HepG2 (cell line): ENCODE results near the gene TRIO. TPM values are rescaled to one million over a fixed set of nuclear protein-coding genes. Genes with fewer than 3 reads are reported as not detected.

Experiments used
- ATAC-seq: fragments of 200-7000 bp; cut with Tn5 transposase; 3 replicates; pipeline ENCODE4 v1.9.1; 2020; ENCODE audit warnings: mild to moderate bottlenecking, moderate library complexity
- BruUV-seq: library from RNA; stranded (reverse); fragments of 400-500 nt; replicated peaks from 2 replicates; lab custom pipeline; 2021; lab: Mats Ljungman, UMichigan
- CTCF ChIA-PET: fragments of 300-600 bp; formaldehyde crosslinking; extraction: SDS; loops from one replicate; lab custom pipeline; 2021; ENCODE audit warnings: low total read pairs, inconsistent platforms, low intra/inter-chr PET ratio; lab: Yijun Ruan, JAX
- POLR2A ChIA-PET: fragments of 350-600 bp; sonication (Branson Sonifier 250); formaldehyde crosslinking; loops from one replicate; lab custom pipeline; 2020; ENCODE audit warnings: antibody characterized with exemption, inconsistent platforms; lab: Yijun Ruan, JAX
- DNase-seq: peaks from one replicate; pipeline ENCODE4 v3.0.0-alpha.2; 2015; ENCODE audit warnings: low spot score
- FAIRE-seq: peaks from 3 replicates; lab custom pipeline; 2011; peaks lifted over from hg19 to GRCh38; lab: Jason Lieb, UNC
- H2AFZ ChIP-seq: one replicate; pipeline ENCODE4 v1.6.1; 2011; ENCODE audit warnings: low read length, inconsistent platforms
- H3K27ac ChIP-seq: fragments of 300-600 bp; 3 replicates; pipeline ENCODE4 v1.8.0; 2011; ENCODE audit warnings: mixed run types, mild to moderate bottlenecking, mixed read lengths, low read length, inconsistent platforms; ENCODE audit not compliant: insufficient read depth; ENCODE audit errors: extremely low read length
- H3K27me3 ChIP-seq, 2 experiments: fragments of 200-600 bp in 1 of 2; 2 replicates in 1 of 2; 3 replicates in 1 of 2; pipeline versions ENCODE4 v1.6.0 to v1.8.0; 2011; ENCODE audit warnings: low read length in 2 of 2, mild to moderate bottlenecking in 2 of 2, moderate library complexity in 2 of 2, inconsistent platforms in 1 of 2; ENCODE audit not compliant: insufficient read depth in 2 of 2, control insufficient read depth in 1 of 2
- H3K36me3 ChIP-seq, 2 experiments: fragments of 200-600 bp in 1 of 2; replicated peaks in 1 of 2; 2 replicates in 1 of 2; 3 replicates in 1 of 2; pipeline versions ENCODE4 v1.5.1 to v1.8.0; 2011; ENCODE audit warnings: low read length in 2 of 2, inconsistent platforms in 1 of 2; ENCODE audit not compliant: insufficient read depth in 2 of 2, control insufficient read depth in 1 of 2
- H3K4me1 ChIP-seq: 2 replicates; pipeline ENCODE4 v1.5.1; 2012; ENCODE audit warnings: low read length, inconsistent platforms; ENCODE audit not compliant: insufficient read depth
- H3K4me2 ChIP-seq: 2 replicates; pipeline ENCODE4 v1.6.0; 2011; ENCODE audit warnings: low read depth, low read length, inconsistent platforms
- H3K4me3 ChIP-seq, 3 experiments: fragments of 200-600 bp in 1 of 3; sonication (generic), shearing (Covaris generic) in 1 of 3; replicated peaks in 1 of 3; 2 replicates each; pipeline ENCODE4 v1.5.1; 2011 to 2016; ENCODE audit warnings: low read length in 3 of 3, inconsistent platforms in 2 of 3, low read depth in 2 of 3, mild to moderate bottlenecking in 2 of 3, control low read depth in 1 of 3, mixed read lengths in 1 of 3; ENCODE audit not compliant: insufficient read depth in 1 of 3
- H3K79me2 ChIP-seq: one replicate; pipeline ENCODE4 v1.6.1; 2011; ENCODE audit warnings: low read length, inconsistent platforms; ENCODE audit not compliant: insufficient read depth
- H3K9ac ChIP-seq: 2 replicates; pipeline ENCODE4 v1.6.0; 2011; ENCODE audit warnings: mild to moderate bottlenecking, low read depth, low read length, inconsistent platforms; ENCODE audit not compliant: insufficient read depth
- H3K9me3 ChIP-seq: 2 replicates; pipeline ENCODE4 v1.5.1; 2012; ENCODE audit warnings: mild to moderate bottlenecking, low read length
- H4K20me1 ChIP-seq: 2 replicates; pipeline ENCODE4 v1.6.0; 2011; ENCODE audit warnings: inconsistent platforms, mild to moderate bottlenecking, low read length, moderate library complexity; ENCODE audit not compliant: insufficient read depth
- ATF7-NPFF ChIP-seq: sonication (generic); formaldehyde crosslinking; IDR thresholded peaks from 2 replicates; pipeline ENCODE4 v1.8.1; 2023; ENCODE audit warnings: mild to moderate bottlenecking, low read depth, missing genetic modification reagents, moderate library complexity
- ATM ChIP-seq: fragments of 450-650 bp; IDR thresholded peaks from 2 replicates; pipeline ENCODE4 v1.7.1; 2017; ENCODE audit warnings: mild to moderate bottlenecking, borderline replicate concordance
- CENPT ChIP-seq: sonication (generic); formaldehyde crosslinking; IDR thresholded peaks from 2 replicates; pipeline ENCODE4 v1.8.0; 2022; ENCODE audit warnings: low read depth, mild to moderate bottlenecking, moderate library complexity, missing genetic modification reagents
- ISX ChIP-seq: sonication (generic); formaldehyde crosslinking; conservative IDR thresholded peaks from 2 replicates; pipeline ENCODE4 v1.5.0; 2020; ENCODE audit warnings: missing genetic modification reagents
- MTERF4 ChIP-seq: sonication (generic); formaldehyde crosslinking; IDR thresholded peaks from 2 replicates; pipeline ENCODE4 v1.8.0; 2023; ENCODE audit warnings: mild to moderate bottlenecking, missing genetic modification reagents
- NFAT5 ChIP-seq: sonication (generic); formaldehyde crosslinking; IDR thresholded peaks from 2 replicates; pipeline ENCODE4 v1.4.0; 2020; ENCODE audit warnings: missing genetic modification reagents
- PCBP1 ChIP-seq: fragments of 200-400 bp; formaldehyde crosslinking; IDR thresholded peaks from 2 replicates; pipeline ENCODE4 v1.6.1; 2017; ENCODE audit warnings: mild to moderate bottlenecking, low read depth, low read length, borderline replicate concordance
- SP140L ChIP-seq: sonication (generic); formaldehyde crosslinking; IDR thresholded peaks from 2 replicates; pipeline ENCODE4 v1.4.0; 2020; ENCODE audit warnings: missing genetic modification reagents, borderline replicate concordance
- ZKSCAN5 ChIP-seq: sonication (generic); formaldehyde crosslinking; IDR thresholded peaks from 2 replicates; pipeline ENCODE4 v1.5.1; 2020; ENCODE audit warnings: mild to moderate bottlenecking, missing genetic modification reagents
- ZNF10 ChIP-seq: sonication (generic); formaldehyde crosslinking; IDR thresholded peaks from 2 replicates; pipeline ENCODE4 v1.4.0; 2020; ENCODE audit warnings: mild to moderate bottlenecking, low read depth, missing genetic modification reagents, borderline replicate concordance
- ZNF12 ChIP-seq: sonication (generic); formaldehyde crosslinking; IDR thresholded peaks from 2 replicates; pipeline ENCODE4 v1.5.0; 2020; ENCODE audit warnings: missing genetic modification reagents
- ZNF333 ChIP-seq: sonication (generic); formaldehyde crosslinking; IDR thresholded peaks from 2 replicates; pipeline ENCODE4 v1.4.0; 2020; ENCODE audit warnings: mild to moderate bottlenecking, missing genetic modification reagents, borderline replicate concordance
- ZNF382 ChIP-seq: sonication (generic); formaldehyde crosslinking; IDR thresholded peaks from 2 replicates; pipeline ENCODE4 v1.5.0; 2020; ENCODE audit warnings: missing genetic modification reagents, mild to moderate bottlenecking, borderline replicate concordance
- ZNF75D ChIP-seq: sonication (generic); formaldehyde crosslinking; IDR thresholded peaks from 2 replicates; pipeline ENCODE4 v1.8.1; 2023; ENCODE audit warnings: missing genetic modification reagents, mild to moderate bottlenecking, borderline replicate concordance
- ZNF790 ChIP-seq: sonication (generic); formaldehyde crosslinking; IDR thresholded peaks from 2 replicates; pipeline ENCODE4 v1.8.0; 2022; ENCODE audit warnings: missing genetic modification reagents, mild to moderate bottlenecking, borderline replicate concordance
- WGBS: methylation state at CpG from one replicate; pipeline ENCODE4 v1.1.6; 2017; ENCODE audit warnings: low lambda C conversion rate; 5-methylcytosine and 5-hydroxymethylcytosine counted together
- in situ Hi-C: cut with HindIII; loops from 2 replicates; pipeline ENCODE4 v1.10.0; 2017; ENCODE audit warnings: low pct_unique_long_range_greater_than_20kb; ENCODE audit not compliant: extremely low pct_ligation_motif_present
- intact Hi-C: fragments of 100-400 bp; cut with micrococcal nuclease; formaldehyde crosslinking; loops from one replicate; pipeline ENCODE4 v1.10.0; 2022; ENCODE audit not compliant: unreplicated experiment
- polyA plus RNA-seq, 8 experiments: library from polyadenylated mRNA; depleted of rRNA in 3 of 8; stranded (reverse) in 7 of 8; unstranded in 1 of 8; fragments of >200 nt; fragmentation: Illumina TruSeq in 4 of 8; extraction: Trizol in 4 of 8; gene quantifications; 2 replicates each; pipeline versions ENCODE4 v1.2.1 to v1.2.3, GENCODE V29; 2011 to 2016; ENCODE audit warnings: low read depth in 4 of 8, missing spikeins in 1 of 8, mixed read lengths in 1 of 8; ENCODE audit not compliant: insufficient read depth in 1 of 8
- total RNA-seq, 5 experiments: library from RNA; depleted of rRNA; stranded (reverse); fragments of >200 nt; fragmentation: Illumina TruSeq; extraction: Trizol; gene quantifications; 2 replicates each; pipeline ENCODE4 v1.2.3, GENCODE V29; 2016; ENCODE audit warnings: low read depth in 1 of 5

The TRIO gene
- total and polyA plus RNA-seq, 2 of the 13 experiments (the other 11 are each of a cell fraction or from before 2014, with no cell fraction given), result 45.2 to 45.9 TPM

- TF ChIP-seq MTERF4 (no peak), ATF7-NPFF (CRISPR knock-in tag) (no peak), ZNF790 (no peak), SP140L (CRISPR knock-in tag) (no peak)
- TF ChIP-seq, all 625 proteins: peak for 2
Observed at GRCh38 chr5:14118551-14119320, 24.4 kb upstream of the TRIO start (continued).

GRCh38 chr5:14120176-14120575, 23.0 kb upstream of the TRIO start:
- Histone ChIP-seq H2AFZ (no peak overlapping the region), H3K9ac (no peak overlapping the region), H3K79me2 (no peaks in the 10 kb centered on the region), H3K9me3 (no peaks in the 10 kb centered on the region), H3K27me3 (peaks cover 0 to 15% of the 10 kb centered on the region in 2 experiments; a peak in 1 of 5 replicates), H3K4me2 (no peak overlapping the region), H3K4me3 (no peak overlapping the region), H4K20me1 (no peaks in the 10 kb centered on the region), H3K4me1 (peaks cover 10% of the 10 kb centered on the region; the same call in 1 of the 2 replicates), H3K36me3 (no peaks in the 10 kb centered on the region), H3K27ac (no peak overlapping the region)
- BruUV-seq, result no TSS peak
- ChIA-PET CTCF (no interaction called here), POLR2A (no interaction called here)
- in situ Hi-C loops, result no loop called here
- intact Hi-C loops, result no loop called here
- DNase-seq (no peak), FAIRE-seq (no peak), ATAC-seq (no peak)
- 25% methylated on average over 2 of the region's 4 CpGs for WGBS
- no peak for TF ChIP-seq NFAT5 (CRISPR knock-in tag)
- TF ChIP-seq CENPT (CRISPR knock-in tag), result no peak
- no peak for TF ChIP-seq ZKSCAN5
- TF ChIP-seq ISX, result no peak
- no peak for TF ChIP-seq ZNF75D (CRISPR knock-in tag)
- TF ChIP-seq ZNF382 (CRISPR knock-in tag), result no peak
- TF ChIP-seq PCBP1, result no peak
- no peak for TF ChIP-seq ATM
- no peak for TF ChIP-seq ZNF333
- no peak for TF ChIP-seq ZNF10 (CRISPR knock-in tag)
- TF ChIP-seq ZNF12, result no peak
